NCI-H2107 (cell line): Measurements from ENCODE around the gene DNAJB5.
A peak's percentile ranks its signal among the peaks of the same experiment; 100 is the strongest.
"Not testable (repeated sequence)": the region's sequence is repeated elsewhere in the genome, so short reads cannot be mapped to it uniquely, and the experiment has no call there.

ENCODE experiments used
- DNase-seq: peaks from one replicate; lab custom pipeline; 2025; lab: John Stamatoyannopoulos, UW

The DNAJB5 gene

GRCh38 chr9:34989003-34989945, at the start of gene DNAJB5:
Gene DNAJB5, plus strand, starts transcription at chr9:34989745. Its CDS starts 886 bp downstream, at chr9:34990631.
- DNase-seq: peak; percentile 96

GRCh38 chr9:34939989-34940388, 49.6 kb upstream of the DNAJB5 start:
- DNase-seq: not testable (repeated sequence)

GRCh38 chr9:34948451-34948850, 41.1 kb upstream of the DNAJB5 start:
- no peak for DNase-seq

GRCh38 chr9:34954225-34954624, 35.3 kb upstream of the DNAJB5 start:
- DNase-seq: no peak

- not testable (repeated sequence) for DNase-seq
Measured at GRCh38 chr9:34956066-34956465, 33.5 kb upstream of the DNAJB5 start.

- no peak for DNase-seq
Measured at GRCh38 chr9:34956648-34957047, 32.9 kb upstream of the DNAJB5 start.

GRCh38 chr9:34957492-34958410, 31.8 kb upstream of the DNAJB5 start, which contains the start of gene PHF24:
Gene PHF24, plus strand, starts transcription at chr9:34958285. Its CDS starts 13,014 bp downstream, at chr9:34971299.
- DNase-seq: no peak

GRCh38 chr9:34958411-34958982, 31.0 kb upstream of the DNAJB5 start:
- no peak for DNase-seq

- no peak for DNase-seq
Measured at GRCh38 chr9:34959461-34959860, 30.1 kb upstream of the DNAJB5 start.

- no peak for DNase-seq
Measured at GRCh38 chr9:34961574-34962490, 27.7 kb upstream of the DNAJB5 start.

GRCh38 chr9:34962546-34962945, 27.0 kb upstream of the DNAJB5 start:
- no peak for DNase-seq

- no peak for DNase-seq
Measured at GRCh38 chr9:34963552-34963951, 26.0 kb upstream of the DNAJB5 start.

GRCh38 chr9:34964458-34964857, 25.1 kb upstream of the DNAJB5 start:
- DNase-seq: no peak

- DNase-seq: no peak
Measured at GRCh38 chr9:34971146-34971811, 18.3 kb upstream of the DNAJB5 start.

GRCh38 chr9:34974664-34975063, 14.9 kb upstream of the DNAJB5 start:
- no peak for DNase-seq

GRCh38 chr9:34976441-34976840, 13.1 kb upstream of the DNAJB5 start:
- DNase-seq: no peak

GRCh38 chr9:34976992-34977391, 12.6 kb upstream of the DNAJB5 start:
- DNase-seq: no peak

- no peak for DNase-seq
Measured at GRCh38 chr9:34980181-34980761, 9.3 kb upstream of the DNAJB5 start.

GRCh38 chr9:34982361-34982760, 7.2 kb upstream of the DNAJB5 start:
- no peak for DNase-seq

GRCh38 chr9:34983209-34983608, 6.3 kb upstream of the DNAJB5 start:
- no peak for DNase-seq
